Activated T-cell treated with anti-CD3 and anti-CD28 coated beads, Interleukin-2, amount 50 U/mL, for 48 hours (primary cell): ENCODE data around the gene TAS2R7.
"Not testable (repeated sequence)": the region's sequence is repeated elsewhere in the genome, so short reads cannot be mapped to it uniquely, and the experiment has no call there.

Source experiments
- DNase-seq, 2 experiments: peaks; one replicate each; pipeline ENCODE4 v3.0.0-alpha.2; 2020

Gene TAS2R7, protein sequence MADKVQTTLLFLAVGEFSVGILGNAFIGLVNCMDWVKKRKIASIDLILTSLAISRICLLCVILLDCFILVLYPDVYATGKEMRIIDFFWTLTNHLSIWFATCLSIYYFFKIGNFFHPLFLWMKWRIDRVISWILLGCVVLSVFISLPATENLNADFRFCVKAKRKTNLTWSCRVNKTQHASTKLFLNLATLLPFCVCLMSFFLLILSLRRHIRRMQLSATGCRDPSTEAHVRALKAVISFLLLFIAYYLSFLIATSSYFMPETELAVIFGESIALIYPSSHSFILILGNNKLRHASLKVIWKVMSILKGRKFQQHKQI

GRCh38 chr12:10802587-10802986 lies at the start of gene TAS2R7:
TSS of gene TAS2R7 (minus strand) at chr12:10802627. CDS start at chr12:10802570, 57 bp downstream.
- no peak for DNase-seq

DNA sequence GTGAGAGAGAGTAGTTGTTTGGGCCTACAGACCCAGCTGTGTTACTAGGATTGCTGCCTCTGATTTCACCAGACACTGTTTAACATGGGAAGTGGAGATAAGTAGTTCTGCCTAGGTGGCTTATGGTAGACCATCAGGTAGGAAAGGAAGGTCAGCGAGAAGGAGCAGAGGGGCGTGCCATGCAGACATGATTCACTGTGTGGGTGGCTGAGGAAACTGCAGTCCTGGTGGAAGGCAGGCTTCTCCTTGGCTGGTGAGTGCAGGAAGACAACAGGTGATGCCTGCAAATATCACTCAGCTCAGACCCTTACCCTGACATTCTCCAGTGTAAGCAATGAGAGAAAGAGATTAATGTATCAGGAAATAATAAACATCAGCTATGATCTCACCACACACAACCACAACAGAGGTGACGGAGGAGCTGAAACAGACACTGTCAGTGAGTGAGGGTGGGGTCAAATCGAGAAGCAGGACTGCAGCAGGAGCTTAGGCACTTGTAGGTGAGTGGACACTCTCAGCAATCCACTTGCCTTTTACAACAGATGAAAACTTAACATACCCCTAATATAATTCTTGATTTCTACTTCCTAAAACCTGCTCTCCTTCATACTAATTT lies 48.9 kb upstream of the TAS2R7 start:
- no peak for DNase-seq

DNA sequence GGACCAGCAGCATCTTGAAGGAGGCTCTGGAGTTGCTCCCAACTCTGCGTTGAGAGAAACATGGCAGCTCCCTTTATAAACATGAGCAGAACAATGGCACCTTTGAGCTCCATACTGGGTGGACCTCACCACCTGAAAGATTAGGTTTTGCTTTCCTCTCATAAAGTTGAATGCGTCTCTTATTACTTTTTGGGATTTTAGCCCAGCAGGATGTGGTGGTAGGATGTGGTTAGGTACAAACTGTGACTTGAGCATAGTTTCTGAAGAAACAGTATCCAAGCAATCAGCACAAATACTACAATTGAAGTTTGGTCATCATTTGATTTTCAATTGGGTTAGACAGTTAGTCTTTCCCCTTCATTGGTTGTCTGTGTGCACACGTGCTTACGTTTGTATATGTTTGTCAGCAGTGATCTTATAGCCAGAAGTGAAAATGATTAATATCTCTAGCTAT lies 47.0 kb upstream of the TAS2R7 start, which contains the start of gene PRR4:
PRR4 (minus strand) TSS at position 51 of the 454 bp plus-strand sequence; CDS start at position 13, 38 bp downstream.
- no peak for DNase-seq

DNA sequence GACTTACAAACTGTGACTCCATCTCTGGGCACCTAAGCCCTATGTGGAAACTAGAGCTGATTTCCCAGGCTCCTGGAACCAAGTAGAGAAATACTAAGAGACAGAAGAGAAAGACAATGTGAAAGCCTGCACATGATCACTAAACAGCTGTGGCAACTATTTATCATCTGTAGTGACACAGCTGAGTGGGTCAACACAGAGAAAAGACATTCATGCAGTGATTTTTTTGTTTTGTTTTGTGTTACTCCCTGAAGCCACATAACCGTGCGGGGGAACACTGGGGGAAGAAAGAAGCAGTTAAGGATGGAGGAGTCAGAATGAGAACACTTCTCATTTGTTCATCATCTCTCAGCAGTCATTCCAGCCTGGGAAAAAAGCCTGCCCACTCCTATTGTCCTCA lies 45.3 kb upstream of the TAS2R7 start:
- no peak for DNase-seq

GRCh38 chr12:10842862-10843261 lies 40.4 kb upstream of the TAS2R7 start:
- no peak for DNase-seq

- DNase-seq, result no peak
Observed at GRCh38 chr12:10838461-10838860, 36.0 kb upstream of the TAS2R7 start.

- DNase-seq, result no peak
Observed at GRCh38 chr12:10829994-10830393, 27.6 kb upstream of the TAS2R7 start.

- DNase-seq, result no peak
Observed at GRCh38 chr12:10826258-10826657, 23.8 kb upstream of the TAS2R7 start, which contains the start of gene TAS2R10. TSS of gene TAS2R10 (minus strand) at chr12:10826358. CDS start at chr12:10826269, 89 bp downstream.

DNA sequence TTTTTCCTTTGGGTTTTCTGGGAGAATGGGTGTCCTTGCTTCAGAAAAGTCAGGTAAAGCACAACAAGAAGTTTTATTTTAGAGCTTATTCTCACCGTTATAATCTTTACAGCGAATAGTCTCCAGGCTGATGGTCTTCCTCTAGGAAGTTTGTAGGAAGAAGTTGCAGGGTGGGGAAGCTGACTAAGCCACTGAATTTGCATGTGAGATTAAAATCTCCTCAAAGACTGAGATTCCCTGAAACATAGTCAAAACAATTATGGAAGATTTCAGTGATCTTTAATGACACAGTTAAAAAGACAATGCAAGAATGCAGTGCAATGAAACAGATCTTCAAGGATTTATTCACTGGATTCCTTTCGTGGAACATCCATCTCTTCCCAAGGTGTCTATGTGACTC lies 22.5 kb upstream of the TAS2R7 start:
- DNase-seq, result no peak

DNA sequence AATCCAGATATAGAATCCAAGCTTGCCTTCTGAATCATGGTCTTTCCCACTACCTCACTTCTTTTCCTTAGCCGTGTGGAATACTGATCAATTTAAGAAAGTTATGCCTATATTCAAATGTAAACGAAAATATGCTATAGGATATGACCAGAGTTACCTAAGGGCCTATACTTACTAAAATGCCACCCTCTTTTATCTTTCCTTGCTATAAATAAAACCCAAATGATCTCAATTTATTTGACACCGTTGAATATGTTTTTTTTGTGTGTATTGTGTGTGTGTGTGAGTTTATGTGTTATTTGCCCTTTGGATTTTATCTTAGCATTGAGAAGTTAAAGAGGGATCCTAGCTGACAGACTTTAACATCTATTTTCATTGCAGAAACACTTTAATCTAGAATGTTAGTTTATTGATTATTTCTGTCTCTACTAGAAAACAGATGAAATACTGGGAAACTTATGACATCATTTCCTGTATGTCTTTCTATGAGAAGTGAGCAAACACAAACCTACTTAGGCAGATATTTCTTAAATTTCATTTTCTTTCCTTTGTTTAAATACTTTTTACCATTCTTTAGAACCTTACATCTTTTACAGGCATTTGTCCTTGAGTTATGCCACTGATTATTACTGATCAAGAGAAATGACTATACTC lies 9.6 kb upstream of the TAS2R7 start:
- DNase-seq, result no peak

DNA sequence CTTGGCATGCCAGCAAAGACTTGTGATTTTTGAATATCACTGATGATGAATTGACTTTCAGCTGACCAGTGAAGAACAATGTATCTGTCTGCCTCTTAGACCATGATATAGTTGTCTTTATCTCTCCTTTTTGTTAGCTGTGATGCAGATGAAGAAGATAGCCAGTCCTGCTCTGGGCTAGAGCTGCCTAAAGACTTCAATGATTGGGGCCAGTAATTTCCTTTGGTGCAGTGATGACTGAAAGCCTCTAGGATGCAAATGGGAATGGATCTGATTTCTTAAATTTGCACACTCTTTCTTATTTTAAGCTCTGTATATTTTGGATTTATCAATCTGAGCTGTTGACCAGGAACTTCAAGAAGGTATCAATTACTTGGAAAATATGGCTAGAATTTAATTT lies 7.6 kb upstream of the TAS2R7 start, which contains the start of gene TAS2R9:
TAS2R9 (minus strand) TSS at position 101 of the 400 bp plus-strand sequence; CDS start at position 8, 93 bp downstream.
- DNase-seq, result no peak

GRCh38 chr12:10807186-10807585 lies 4.8 kb upstream of the TAS2R7 start, which contains the start of gene TAS2R8:
TSS of gene TAS2R8 (minus strand) at chr12:10807286. CDS start at chr12:10806980, 306 bp downstream.
- no peak for DNase-seq

DNA sequence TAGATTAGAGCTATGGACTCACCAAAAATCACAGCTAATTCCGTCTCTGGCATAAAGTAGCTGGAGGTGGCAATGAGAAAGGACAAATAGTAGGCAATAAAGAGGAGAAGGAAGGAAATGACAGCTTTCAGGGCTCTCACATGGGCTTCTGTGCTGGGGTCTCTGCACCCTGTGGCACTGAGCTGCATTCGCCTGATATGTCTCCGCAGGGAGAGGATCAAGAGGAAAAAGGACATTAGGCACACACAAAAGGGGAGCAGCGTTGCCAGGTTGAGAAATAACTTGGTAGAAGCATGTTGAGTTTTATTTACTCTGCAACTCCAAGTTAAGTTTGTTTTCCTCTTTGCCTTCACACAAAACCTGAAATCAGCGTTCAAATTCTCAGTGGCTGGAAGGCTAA lies 686 bp downstream of the TAS2R7 start:
- no peak for DNase-seq

DNA sequence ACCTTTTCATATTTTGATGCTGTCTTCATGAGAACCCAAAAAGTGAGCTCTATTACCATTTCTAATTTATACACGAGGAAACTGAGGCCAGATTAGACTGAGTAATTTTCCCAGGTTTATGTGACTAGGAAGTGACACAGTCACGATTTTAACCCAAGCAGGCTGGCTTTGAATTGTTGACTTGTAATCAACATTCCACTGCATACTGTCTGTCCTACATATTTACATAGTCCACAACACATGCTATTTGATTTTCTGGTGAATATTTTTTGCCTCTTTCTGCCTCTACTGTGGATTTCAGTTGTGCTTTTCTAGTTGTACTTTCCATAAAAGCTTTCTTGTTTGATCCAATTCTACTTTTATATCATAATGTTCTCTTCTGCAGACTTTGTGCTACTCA lies 8.2 kb downstream of the TAS2R7 start:
- no peak for DNase-seq

GRCh38 chr12:10791769-10792168 lies 10.7 kb downstream of the TAS2R7 start:
- not testable (repeated sequence) for DNase-seq

DNA sequence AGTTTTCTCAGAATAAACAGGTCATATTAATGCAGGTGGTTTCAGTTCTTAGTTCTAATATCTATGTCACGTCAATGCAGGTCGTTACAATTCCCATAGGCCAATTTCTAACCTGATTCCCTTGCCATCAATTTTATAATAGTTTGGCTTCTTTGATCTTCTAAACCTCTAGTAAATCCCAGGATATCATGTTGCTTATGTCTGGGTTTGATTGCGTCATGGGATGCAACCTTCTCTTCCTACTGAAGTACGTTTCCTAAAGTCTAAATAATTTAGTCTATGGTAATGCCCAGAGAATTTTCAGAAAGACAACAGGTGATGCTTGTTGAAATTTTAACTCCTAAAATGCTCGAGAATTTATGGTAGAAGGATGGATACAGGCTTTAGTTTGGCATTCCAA lies 19.2 kb downstream of the TAS2R7 start:
- DNase-seq, result no peak

DNA sequence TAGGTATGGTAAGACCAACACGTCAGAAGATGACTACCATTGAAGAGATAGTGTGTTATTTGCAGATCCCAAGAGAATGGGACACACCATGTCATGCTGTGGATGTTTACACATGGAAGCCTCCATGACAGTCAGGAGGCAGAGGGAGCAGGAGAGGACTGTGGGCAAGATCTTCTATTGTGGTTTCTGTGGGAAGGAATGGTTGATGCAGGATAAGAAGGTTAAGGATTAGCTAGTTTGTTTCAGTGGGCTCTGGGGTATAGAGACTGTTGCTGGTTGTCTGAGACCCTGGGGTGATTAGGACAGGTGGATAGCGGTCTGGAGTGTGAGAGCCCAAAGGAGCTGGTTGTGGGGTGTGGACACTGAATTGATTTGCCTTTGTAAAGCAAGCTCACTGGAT lies 23.3 kb downstream of the TAS2R7 start:
- no peak for DNase-seq

GRCh38 chr12:10771132-10771733 lies 31.2 kb downstream of the TAS2R7 start:
- DNase-seq, result no peak

DNA sequence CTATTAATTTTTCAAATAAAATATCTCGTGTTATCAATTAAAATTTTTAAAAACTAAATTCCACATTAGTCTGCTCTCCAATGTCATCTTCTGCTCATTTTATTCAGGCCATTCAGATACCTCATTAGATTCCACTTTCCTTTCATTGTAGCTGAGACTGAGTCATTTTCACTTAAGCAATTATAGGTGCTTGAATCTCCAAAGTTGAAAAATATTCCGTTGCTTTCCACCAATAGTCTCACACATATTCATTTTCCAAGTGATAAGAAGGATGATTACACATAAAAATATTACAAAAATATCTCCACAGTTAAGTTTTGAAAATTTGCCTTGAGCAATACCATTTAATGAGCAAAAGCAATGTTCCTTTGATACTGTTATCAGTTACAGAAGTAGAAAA lies 42.8 kb downstream of the TAS2R7 start:
- no peak for DNase-seq

- no peak for DNase-seq
Observed at GRCh38 chr12:10756194-10756593, 46.2 kb downstream of the TAS2R7 start.

GRCh38 chr12:10753059-10753458 lies 49.4 kb downstream of the TAS2R7 start:
- no peak for DNase-seq
